Parathyroid adenoma (tissue), 2 donors: ENCODE results near the gene CYYR1.

Experiments used
- H2AFZ ChIP-seq: fragments of 300-600 bp; sonication (generic); one replicate; pipeline ENCODE4 v1.7.0; 2017; ENCODE audit warnings: antibody characterized with exemption, mild to moderate bottlenecking
- H3K27ac ChIP-seq: fragments of 300-600 bp; sonication (generic); one replicate; pipeline ENCODE4 v1.7.0; 2017
- H3K27me3 ChIP-seq: fragments of 300-600 bp; sonication (generic); one replicate; pipeline ENCODE4 v1.7.0; 2017; ENCODE audit warnings: low read length; ENCODE audit not compliant: control insufficient read depth, insufficient read depth
- H3K36me3 ChIP-seq: fragments of 300-600 bp; sonication (generic); one replicate; pipeline ENCODE4 v1.7.0; 2017; ENCODE audit warnings: low read length; ENCODE audit not compliant: control insufficient read depth, insufficient read depth
- H3K4me1 ChIP-seq: fragments of 300-600 bp; sonication (generic); one replicate; pipeline ENCODE4 v1.7.0; 2017; ENCODE audit warnings: control low read depth
- H3K4me2 ChIP-seq: fragments of 300-600 bp; sonication (generic); one replicate; pipeline ENCODE4 v1.7.0; 2017; ENCODE audit warnings: low read length
- H3K4me3 ChIP-seq: fragments of 300-600 bp; sonication (generic); one replicate; pipeline ENCODE4 v1.7.0; 2017; ENCODE audit warnings: low read depth, low read length
- H3K79me2 ChIP-seq: fragments of 300-600 bp; sonication (generic); one replicate; pipeline ENCODE4 v1.7.0; 2017; ENCODE audit warnings: control low read depth
- H3K9ac ChIP-seq: fragments of 300-600 bp; sonication (generic); one replicate; pipeline ENCODE4 v1.7.0; 2017; ENCODE audit warnings: mild to moderate bottlenecking
- H3K9me3 ChIP-seq: fragments of 300-600 bp; sonication (generic); one replicate; pipeline ENCODE4 v1.7.0; 2017; ENCODE audit warnings: low read length; ENCODE audit not compliant: control insufficient read depth
- TF ChIP-seq, protein P1 (sequence below): fragments of 300-600 bp; sonication (generic); IDR thresholded peaks from one replicate; pipeline ENCODE4 v1.7.0; 2017; ENCODE audit warnings: antibody characterized with exemption, mild to moderate bottlenecking
- donor health status: primary hyperparathyroidism.

Gene CYYR1

DNA sequence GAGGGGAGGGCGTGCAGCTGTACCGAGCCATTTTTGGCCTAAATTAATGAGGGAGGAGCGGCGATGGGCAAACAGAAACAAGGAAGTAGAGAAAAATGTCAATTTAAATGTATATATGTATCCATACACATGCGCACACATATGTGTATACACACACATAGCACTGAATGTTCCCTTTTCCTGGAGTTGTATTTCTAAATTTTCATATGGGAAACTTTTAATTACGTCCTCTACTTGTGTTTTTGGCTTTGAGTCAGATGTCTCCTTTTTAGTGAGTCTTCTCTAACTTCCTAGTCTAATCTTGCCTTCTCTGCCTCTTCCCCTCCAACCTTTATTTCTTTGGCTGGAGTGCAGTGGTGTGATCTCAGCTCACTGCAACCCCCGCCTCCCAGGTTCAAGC is 15.4 kb upstream of the CYYR1 start:
- no peaks in the 10 kb centered on the region for H3K9me3 ChIP-seq
- H3K79me2 ChIP-seq = no peaks in the 10 kb centered on the region
- H3K27me3 ChIP-seq = no peaks in the 10 kb centered on the region
- H3K9ac ChIP-seq = no peak overlapping the region
- no peak overlapping the region for H3K4me3 ChIP-seq
- TF ChIP-seq, protein P1, sequence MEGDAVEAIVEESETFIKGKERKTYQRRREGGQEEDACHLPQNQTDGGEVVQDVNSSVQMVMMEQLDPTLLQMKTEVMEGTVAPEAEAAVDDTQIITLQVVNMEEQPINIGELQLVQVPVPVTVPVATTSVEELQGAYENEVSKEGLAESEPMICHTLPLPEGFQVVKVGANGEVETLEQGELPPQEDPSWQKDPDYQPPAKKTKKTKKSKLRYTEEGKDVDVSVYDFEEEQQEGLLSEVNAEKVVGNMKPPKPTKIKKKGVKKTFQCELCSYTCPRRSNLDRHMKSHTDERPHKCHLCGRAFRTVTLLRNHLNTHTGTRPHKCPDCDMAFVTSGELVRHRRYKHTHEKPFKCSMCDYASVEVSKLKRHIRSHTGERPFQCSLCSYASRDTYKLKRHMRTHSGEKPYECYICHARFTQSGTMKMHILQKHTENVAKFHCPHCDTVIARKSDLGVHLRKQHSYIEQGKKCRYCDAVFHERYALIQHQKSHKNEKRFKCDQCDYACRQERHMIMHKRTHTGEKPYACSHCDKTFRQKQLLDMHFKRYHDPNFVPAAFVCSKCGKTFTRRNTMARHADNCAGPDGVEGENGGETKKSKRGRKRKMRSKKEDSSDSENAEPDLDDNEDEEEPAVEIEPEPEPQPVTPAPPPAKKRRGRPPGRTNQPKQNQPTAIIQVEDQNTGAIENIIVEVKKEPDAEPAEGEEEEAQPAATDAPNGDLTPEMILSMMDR = no peak
- no peaks in the 10 kb centered on the region for H3K36me3 ChIP-seq
- H3K27ac ChIP-seq = no peak overlapping the region
- no peak overlapping the region for H2AFZ ChIP-seq
- no peaks in the 10 kb centered on the region for H3K4me1 ChIP-seq
- H3K4me2 ChIP-seq = no peak overlapping the region

GRCh38 chr21:26587736-26588201 is 14.7 kb upstream of the CYYR1 start:
- H3K27ac ChIP-seq = no peak overlapping the region
- no peaks in the 10 kb centered on the region for H3K27me3 ChIP-seq
- H3K79me2 ChIP-seq = no peaks in the 10 kb centered on the region
- H3K9ac ChIP-seq = no peak overlapping the region
- H3K9me3 ChIP-seq = no peaks in the 10 kb centered on the region
- TF ChIP-seq, protein P1 = no peak
- no peak overlapping the region for H3K4me2 ChIP-seq
- no peak overlapping the region for H2AFZ ChIP-seq
- H3K4me1 ChIP-seq = no peaks in the 10 kb centered on the region
- H3K36me3 ChIP-seq = no peaks in the 10 kb centered on the region
- no peak overlapping the region for H3K4me3 ChIP-seq

- Histone ChIP-seq H3K4me2 (no peak overlapping the region), H3K27me3 (no peaks in the 10 kb centered on the region), H3K27ac (no peak overlapping the region), H3K9me3 (no peaks in the 10 kb centered on the region), H2AFZ (no peak overlapping the region), H3K79me2 (no peaks in the 10 kb centered on the region), H3K9ac (no peak overlapping the region), H3K36me3 (no peaks in the 10 kb centered on the region), H3K4me3 (no peak overlapping the region), H3K4me1 (no peaks in the 10 kb centered on the region)
- TF ChIP-seq, protein P1 = no peak
Measured at GRCh38 chr21:26583769-26584168, 10.7 kb upstream of the CYYR1 start.

DNA sequence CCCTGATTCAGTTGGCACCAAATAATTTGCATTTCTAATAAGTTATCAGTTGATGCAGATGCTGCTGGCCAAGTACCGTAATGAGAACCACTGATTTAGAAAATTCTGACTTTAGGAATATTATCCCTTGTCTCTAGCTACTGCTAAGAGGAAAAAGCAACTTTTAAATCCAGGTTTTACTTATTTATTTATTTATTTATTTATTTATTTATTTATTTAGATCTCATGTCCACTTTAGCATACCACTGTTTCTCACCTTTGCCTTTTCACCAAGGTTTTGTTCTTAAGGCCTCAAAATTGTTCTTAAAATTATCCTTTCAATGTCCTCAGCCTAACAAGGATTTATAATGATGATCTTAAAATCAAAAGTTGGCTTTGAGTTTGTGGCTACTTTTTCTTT is 8.7 kb upstream of the CYYR1 start:
- H3K9me3 ChIP-seq = no peaks in the 10 kb centered on the region
- H2AFZ ChIP-seq = no peak overlapping the region

More for the DNA sequence above, 8.7 kb upstream of the CYYR1 start:
- no peak overlapping the region for H3K4me3 ChIP-seq
- no peak overlapping the region for H3K9ac ChIP-seq
- no peaks in the 10 kb centered on the region for H3K36me3 ChIP-seq
- TF ChIP-seq, protein P1 = no peak
- H3K4me2 ChIP-seq = no peak overlapping the region
- H3K4me1 ChIP-seq = no peaks in the 10 kb centered on the region
- no peak overlapping the region for H3K27ac ChIP-seq
- H3K79me2 ChIP-seq = no peaks in the 10 kb centered on the region
- H3K27me3 ChIP-seq = no peaks in the 10 kb centered on the region
